Measurements from ENCODE around the gene LAMTOR5.

LAMTOR5 gene

GRCh38 chr1:110385369-110385768, 22.1 kb downstream of the LAMTOR5 start:
- no peak for DNase-seq

GRCh38 chr1:110384581-110385321, 22.7 kb downstream of the LAMTOR5 start:
- no peak for DNase-seq

GRCh38 chr1:110383251-110383990, 24.1 kb downstream of the LAMTOR5 start:
- DNase-seq = no peak

GRCh38 chr1:110380672-110381283, 26.7 kb downstream of the LAMTOR5 start:
- DNase-seq = no peak

- no peak for DNase-seq
Observed at GRCh38 chr1:110375490-110375889, 32.0 kb downstream of the LAMTOR5 start.

GRCh38 chr1:110370827-110371226, 36.7 kb downstream of the LAMTOR5 start:
- DNase-seq = no peak

- DNase-seq = no peak
Observed at GRCh38 chr1:110364221-110364620, 43.3 kb downstream of the LAMTOR5 start.

GRCh38 chr1:110361856-110362255, 45.6 kb downstream of the LAMTOR5 start:
- DNase-seq = no peak

GRCh38 chr1:110360431-110360830, 47.1 kb downstream of the LAMTOR5 start:
- DNase-seq = no peak

- no peak for DNase-seq
Observed at GRCh38 chr1:110356379-110356778, 51.1 kb downstream of the LAMTOR5 start.

- no peak for DNase-seq
Observed at GRCh38 chr1:110355321-110355720, 52.2 kb downstream of the LAMTOR5 start.
